22Rv1 (cell line): ENCODE results near the gene USP15.

ENCODE experiments used
- H3K27ac ChIP-seq: fragments of 450-650 bp; 2 replicates; pipeline ENCODE4 v1.5.1; 2017
- ZFX ChIP-seq: fragments of 450-650 bp; IDR thresholded peaks from 2 replicates; pipeline ENCODE4 v1.6.1; 2017; ENCODE audit warnings: antibody characterized with exemption, borderline replicate concordance
- TF ChIP-seq, protein P1 (sequence below): fragments of 450-650 bp; IDR thresholded peaks from 2 replicates; pipeline ENCODE4 v1.5.1; 2017; ENCODE audit warnings: mild to moderate bottlenecking

USP15 gene

DNA sequence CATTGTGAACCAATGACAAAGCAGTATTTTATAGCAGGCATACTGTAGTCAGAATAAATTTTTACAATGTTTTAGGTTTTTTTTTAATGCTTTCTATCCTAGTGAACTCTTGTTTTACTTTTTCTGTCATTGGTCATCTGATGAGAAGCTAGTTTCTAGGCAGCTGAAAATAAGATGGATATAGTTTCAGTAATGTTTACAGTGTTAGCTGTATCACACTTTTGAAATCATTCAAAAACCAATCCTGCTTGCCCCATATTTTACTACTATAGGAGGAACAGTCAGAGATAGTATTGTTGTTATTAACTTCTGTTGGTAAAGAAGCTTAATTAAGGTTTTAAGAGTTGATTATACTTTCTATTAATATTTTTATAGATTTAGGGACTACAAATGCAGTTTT is 24.5 kb downstream of the USP15 start:
- TF ChIP-seq, protein P1, sequence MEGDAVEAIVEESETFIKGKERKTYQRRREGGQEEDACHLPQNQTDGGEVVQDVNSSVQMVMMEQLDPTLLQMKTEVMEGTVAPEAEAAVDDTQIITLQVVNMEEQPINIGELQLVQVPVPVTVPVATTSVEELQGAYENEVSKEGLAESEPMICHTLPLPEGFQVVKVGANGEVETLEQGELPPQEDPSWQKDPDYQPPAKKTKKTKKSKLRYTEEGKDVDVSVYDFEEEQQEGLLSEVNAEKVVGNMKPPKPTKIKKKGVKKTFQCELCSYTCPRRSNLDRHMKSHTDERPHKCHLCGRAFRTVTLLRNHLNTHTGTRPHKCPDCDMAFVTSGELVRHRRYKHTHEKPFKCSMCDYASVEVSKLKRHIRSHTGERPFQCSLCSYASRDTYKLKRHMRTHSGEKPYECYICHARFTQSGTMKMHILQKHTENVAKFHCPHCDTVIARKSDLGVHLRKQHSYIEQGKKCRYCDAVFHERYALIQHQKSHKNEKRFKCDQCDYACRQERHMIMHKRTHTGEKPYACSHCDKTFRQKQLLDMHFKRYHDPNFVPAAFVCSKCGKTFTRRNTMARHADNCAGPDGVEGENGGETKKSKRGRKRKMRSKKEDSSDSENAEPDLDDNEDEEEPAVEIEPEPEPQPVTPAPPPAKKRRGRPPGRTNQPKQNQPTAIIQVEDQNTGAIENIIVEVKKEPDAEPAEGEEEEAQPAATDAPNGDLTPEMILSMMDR = no peak
- TF ChIP-seq ZFX = no peak

DNA sequence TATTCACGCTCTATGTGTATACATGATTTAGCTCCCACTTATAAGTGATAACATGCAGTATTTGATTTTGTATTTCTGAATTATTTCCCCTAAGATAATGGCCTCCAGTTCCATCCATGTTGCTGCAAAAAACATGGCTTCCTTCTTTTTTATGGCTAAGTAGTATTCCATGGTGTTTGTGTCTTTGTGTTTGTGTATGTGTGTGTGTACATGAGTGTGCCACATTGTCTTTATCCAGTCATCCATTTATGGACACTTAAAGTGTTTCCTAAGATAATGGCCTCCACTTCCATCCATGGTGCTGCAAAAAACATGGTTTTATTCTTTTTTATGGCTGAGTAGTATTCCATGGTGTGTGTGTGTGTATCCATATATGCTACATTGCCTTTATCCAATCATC is 25.1 kb downstream of the USP15 start:
- TF ChIP-seq, protein P1 = no peak
- TF ChIP-seq ZFX = no peak
- H3K27ac ChIP-seq = no peak overlapping the region

More for the DNA sequence above, 24.5 kb downstream of the USP15 start:
- H3K27ac ChIP-seq = no peak overlapping the region

- no peak overlapping the region for H3K27ac ChIP-seq
- TF ChIP-seq, protein P1 = no peak
- TF ChIP-seq ZFX = no peak
Observed at GRCh38 chr12:62288328-62288727, 28.1 kb downstream of the USP15 start.

DNA sequence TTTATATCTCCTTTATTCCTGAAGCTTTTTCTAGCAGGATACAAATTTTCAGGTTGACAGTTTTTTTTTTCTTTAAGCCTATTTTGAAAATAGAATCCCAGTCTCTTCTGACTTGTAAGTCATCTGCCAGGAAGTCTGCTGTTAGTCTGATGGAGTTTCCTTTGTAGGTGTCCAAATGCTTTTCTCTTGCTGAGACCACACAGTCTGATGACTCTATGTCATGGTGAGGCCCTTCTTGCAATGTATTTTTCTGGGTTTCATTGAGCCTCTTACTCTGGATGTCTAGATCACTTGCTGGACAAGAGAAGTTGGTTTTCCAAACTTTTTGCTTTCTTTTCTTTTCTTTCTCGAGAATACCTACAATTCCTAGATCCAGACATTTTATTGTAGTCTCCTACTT is 30.6 kb downstream of the USP15 start:
- H3K27ac ChIP-seq = no peak overlapping the region
- no peak for TF ChIP-seq ZFX
- TF ChIP-seq, protein P1 = no peak

DNA sequence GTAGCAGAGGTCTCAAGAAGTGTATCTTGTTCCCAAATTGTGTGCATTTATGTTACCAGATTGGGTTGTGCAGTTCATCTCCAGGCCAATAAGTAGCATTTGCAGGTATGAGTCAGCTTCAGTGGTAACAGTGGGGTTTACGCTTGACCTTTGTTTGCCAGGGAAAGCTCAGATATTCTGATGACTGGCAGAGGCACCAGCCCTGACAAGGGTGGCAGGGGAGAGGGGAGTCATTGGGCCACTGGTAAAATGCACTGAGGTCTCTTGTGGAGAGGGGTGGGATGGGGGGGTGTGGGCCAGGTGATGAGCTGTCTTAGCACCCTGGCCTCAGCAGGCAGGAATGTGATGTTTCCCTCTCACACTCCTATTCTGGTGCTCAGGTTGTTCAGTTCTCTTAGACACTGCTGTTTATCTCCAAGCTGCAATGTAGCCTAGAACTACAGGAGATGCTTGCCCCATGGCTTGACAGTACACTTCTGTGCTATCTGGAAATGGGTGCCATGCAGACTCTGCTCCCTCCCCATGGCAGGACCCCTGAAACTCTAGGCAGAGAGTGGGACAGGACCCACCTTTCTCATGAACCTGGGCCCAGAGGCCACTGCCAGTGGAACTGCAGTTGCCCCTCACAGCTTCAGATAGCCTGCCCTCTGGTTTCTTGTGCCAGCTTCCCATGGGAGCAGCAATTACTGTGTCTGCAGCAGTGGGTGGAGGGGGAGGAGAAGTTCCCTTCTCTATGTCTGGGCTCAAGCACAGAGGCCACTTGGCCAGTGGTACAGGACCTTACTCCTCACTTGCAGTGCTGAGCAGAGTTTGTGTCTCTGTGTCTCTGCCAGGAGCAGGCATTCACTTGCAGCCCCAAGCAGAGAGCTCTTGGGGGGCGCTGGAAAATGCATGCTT is 31.9 kb downstream of the USP15 start:
- no peak overlapping the region for H3K27ac ChIP-seq
- TF ChIP-seq ZFX = no peak
- TF ChIP-seq, protein P1 = no peak

- H3K27ac ChIP-seq = no peak overlapping the region
- TF ChIP-seq, protein P1 = no peak
- TF ChIP-seq ZFX = no peak
Observed at GRCh38 chr12:62292761-62293344, 32.6 kb downstream of the USP15 start.

- no peak overlapping the region for H3K27ac ChIP-seq
- TF ChIP-seq, protein P1 = no peak
- no peak for TF ChIP-seq ZFX
Observed at GRCh38 chr12:62294378-62294777, 34.2 kb downstream of the USP15 start.
